DMS 273 (cell line): ENCODE data around the gene CFAP61.
A peak's percentile ranks its signal among the peaks of the same experiment; 100 is the strongest.

Experiments
- DNase-seq: peaks from one replicate; lab custom pipeline; 2025; ENCODE audit not compliant: unreplicated experiment; lab: John Stamatoyannopoulos, UW

Gene CFAP61

DNA sequence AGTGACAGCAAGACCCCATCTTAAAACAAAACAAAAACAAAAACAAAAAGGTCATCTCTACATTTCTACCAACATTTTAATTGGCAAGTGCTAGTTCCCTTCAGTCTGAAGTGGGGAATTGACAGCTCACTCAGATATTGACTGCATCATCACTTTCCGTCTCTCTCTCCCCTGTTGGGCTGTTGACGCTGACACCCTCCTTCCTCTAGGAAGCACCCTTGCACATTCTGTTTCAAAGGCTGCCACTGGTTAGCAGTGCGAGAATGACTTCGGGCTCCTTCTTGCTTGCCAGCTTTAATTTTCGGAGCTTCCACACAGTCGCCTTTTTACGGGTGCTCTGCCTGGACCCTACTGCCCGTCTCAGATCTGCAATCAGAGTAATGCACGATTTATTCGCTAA lies 218.9 kb downstream of the CFAP61 start:
- DNase-seq = no peak

GRCh38 chr20:20272686-20273085 lies 220.4 kb downstream of the CFAP61 start:
- DNase-seq = no peak

DNA sequence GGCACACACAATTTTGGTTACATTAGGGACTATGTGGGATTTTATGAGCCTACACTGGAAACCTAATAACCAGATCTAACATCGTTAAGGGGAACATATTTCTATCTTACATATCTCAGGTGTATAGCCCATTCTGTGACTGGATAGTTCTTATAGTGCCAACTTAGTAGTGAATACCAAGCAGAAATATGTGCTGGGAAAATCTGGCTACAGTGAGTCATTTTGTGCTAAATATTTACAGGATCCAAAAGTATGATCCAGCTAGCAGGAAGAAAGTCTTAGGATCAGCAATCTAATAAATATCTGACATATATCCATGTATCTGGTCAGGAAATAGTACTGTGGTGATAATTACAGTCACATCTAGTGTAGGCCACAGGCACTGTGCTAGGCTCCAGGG lies 221.0 kb downstream of the CFAP61 start:
- no peak for DNase-seq

GRCh38 chr20:20274821-20275220 lies 222.5 kb downstream of the CFAP61 start:
- DNase-seq = no peak

DNA sequence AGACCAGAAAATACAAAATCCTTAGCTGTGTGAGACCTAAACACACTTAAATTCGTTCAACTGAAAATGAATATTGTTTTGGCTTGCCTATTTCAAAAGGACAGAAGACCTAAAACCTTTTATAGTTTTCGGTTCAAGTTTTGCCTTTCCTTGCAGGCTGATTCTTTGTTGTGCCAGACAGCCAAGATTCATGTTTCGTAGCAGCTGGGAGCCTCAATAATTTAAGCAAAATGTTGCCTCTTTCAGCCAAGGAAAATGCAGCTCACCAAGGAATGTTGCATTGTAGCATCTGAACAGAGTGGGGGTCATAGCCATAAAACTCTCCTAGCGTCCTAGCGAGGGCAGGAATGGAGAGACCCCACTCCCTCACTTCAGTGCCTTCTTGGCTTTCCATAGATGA lies 223.3 kb downstream of the CFAP61 start:
- DNase-seq = no peak

GRCh38 chr20:20276811-20277530 lies 224.6 kb downstream of the CFAP61 start:
- DNase-seq = no peak

DNA sequence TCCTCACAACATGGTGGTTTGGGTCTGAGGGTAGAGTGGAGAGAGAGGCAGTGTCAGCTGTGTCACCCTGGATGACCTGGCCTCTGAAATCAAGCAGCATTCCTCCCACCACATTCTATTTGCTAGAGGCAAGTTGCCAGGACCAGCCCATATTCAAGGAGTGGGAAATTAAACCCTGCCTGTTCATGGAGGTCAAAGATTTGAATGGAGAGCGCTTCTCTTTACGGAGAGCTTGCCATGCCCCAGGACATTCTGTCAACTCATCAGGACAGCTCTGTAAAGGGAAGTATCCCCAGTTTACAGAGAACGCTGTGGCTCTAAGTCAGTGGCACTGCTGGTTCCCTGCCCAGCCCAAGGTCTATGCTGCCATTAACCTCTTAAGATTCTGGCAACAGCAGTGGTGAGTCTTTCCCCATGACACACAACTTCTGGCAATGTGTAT lies 225.6 kb downstream of the CFAP61 start:
- peak; percentile 22 for DNase-seq

DNA sequence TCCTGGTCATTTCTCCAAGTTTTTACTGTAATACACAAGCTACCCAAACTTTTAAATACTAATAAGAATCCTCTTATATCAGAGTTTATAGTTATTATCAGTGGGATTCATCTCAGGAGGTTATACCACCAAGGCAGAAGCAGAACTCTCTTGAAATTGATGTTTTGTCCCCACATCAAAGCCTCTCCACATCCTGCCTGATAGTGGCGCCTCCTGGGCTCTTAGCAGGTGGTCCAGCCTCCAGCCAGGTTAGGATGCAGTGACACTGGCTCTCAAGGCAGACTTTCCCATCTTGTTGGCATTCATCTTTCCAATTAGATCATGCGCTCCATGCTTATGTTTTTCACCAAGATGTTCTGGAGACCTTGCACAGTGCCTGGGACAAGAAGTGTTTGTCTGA lies 233.7 kb downstream of the CFAP61 start:
- DNase-seq = no peak

- no peak for DNase-seq
Observed at GRCh38 chr20:20289331-20289730, 237.0 kb downstream of the CFAP61 start.

DNA sequence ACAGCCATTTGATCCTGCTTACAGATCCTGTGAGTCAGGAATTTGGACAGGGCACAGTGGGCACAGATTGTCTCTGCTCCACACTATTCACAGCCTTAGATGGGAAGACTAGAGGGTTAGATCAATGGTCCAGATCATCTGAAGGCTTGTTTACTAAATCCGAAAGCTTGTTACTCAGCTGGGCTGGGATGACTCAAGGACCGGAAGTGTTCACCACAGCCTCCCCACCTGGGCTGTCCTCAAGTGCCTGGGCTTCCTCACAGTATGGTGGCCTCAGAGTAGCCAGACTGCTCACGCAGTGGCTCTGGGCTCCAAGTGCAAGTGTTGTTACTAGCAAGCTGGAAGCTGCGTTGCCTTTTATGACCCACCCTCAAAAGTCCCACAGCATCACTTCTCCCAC lies 240.1 kb downstream of the CFAP61 start:
- DNase-seq = no peak

DNA sequence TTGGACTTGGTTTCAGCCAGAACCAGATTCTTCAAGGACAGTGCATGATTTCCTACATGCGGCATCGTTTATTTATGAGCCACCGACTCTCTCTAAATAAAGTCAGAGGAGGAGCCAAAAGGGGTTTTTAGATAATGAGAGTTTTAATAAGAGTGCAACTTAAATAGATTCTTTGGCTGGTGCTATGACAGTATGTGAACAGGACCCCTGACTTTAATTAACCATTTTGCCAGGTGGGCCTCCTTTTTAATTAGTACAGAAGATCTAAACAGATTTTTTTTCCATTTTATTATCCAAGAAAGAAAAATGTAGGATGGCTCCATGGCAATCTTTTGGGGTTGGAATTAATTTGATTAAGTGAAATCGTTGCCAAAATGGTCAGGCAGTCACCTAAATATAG lies 240.8 kb downstream of the CFAP61 start:
- no peak for DNase-seq

- DNase-seq = no peak
Observed at GRCh38 chr20:20293691-20294385, 241.5 kb downstream of the CFAP61 start.

DNA sequence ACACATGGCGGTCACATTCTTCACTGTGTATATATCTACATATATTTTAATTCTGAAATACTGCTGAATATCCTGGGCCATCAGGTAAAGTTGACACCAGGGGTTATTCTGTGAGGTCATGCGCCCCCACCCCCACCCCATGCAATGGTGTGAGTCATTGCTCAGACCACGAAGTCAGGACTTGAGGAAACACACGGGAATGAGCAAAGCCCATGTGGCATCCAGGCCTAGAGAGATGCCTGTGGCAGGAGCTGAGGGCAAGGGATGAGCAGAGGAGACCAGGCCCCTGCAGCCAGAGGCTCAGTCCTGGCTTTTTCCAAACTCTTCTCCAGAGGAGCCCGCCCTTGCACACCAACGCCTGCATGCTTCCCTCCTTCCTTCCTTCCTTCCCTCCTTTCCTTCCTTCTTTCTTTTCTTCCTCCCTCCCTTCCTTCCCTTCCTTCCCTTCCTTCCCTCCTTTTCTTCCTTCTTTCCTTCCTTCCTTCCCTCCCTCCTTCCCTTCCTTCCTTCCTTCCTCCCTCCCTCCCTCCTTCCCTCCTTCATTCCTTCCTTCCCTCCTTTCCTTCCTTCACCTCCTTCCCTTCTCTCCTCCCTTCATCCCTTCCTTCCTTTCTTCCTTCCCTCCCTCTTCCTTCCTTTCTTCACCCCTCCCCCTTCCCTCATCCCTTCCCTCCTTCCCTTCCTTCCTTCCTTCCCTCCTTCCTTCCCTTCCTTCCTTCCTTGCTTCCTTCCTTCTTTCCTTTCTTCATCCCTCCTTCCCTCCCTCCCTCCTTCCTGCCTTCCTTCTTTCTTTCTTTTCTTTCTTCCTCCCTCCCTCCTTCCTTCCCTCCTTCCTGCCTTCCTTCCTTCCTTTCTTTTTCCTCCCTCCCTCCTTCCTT lies 243.5 kb downstream of the CFAP61 start:
- no peak for DNase-seq

DNA sequence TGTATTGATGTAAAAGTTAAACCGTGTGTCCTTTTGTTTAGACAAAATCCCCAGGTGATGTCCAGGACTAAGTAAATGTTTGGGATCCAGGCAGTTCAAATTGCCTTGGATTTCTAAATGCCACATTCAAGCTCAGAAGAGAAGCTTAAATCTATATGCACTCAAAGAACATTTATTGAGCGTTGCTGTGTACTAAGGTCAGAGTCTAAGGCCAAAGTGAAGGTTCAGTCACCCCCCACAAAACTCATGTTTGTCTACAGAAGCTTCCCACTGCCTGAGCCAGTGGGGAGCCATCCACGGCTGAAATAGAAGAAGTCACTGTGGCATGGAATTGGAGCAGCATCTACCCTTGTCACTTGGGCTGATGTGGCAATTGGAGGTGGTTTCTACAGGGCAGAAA lies 244.8 kb downstream of the CFAP61 start:
- no peak for DNase-seq

DNA sequence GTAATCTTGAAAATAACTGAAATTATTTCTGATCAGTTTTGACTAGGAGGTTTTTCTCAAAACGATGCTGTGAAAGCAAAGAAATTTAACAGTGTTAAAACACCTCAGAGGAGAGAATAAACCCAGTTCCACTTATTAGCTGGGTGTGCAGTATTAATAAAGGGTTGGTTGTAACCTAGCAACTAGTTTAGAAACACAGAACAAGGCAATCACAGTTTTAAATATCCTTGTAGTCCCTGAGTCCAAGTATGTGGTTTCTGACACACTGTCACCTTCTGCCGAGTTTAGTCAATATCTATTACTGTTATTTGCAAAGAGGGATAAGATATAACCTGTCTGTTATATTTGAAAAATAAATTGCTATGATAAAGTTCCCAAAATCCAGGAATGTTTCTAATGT lies 245.4 kb downstream of the CFAP61 start:
- no peak for DNase-seq

- DNase-seq = no peak
Observed at GRCh38 chr20:20299904-20300303, 247.6 kb downstream of the CFAP61 start.

GRCh38 chr20:20303320-20303719 lies 251.0 kb downstream of the CFAP61 start:
- no peak for DNase-seq

DNA sequence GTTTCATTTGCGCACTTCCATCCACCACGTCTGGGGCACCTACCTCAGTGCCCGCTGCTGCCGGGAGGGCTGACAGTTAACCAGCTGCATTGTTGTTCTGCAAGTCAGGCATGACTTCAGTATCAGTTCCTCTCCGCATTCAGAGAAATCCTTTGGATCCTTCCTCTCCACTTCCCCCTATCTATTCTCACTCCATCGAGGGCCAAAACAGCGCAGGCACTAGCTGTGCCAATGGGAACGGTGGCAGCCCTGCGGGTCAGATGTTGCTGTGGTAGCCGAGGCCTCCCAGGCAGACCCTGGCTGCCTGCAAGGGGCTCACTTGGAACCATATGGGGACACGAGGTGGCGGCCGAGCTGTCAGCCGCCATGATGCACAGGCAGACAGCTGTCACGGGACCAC lies 251.4 kb downstream of the CFAP61 start:
- DNase-seq = no peak

- DNase-seq = no peak
Observed at GRCh38 chr20:20304942-20305341, 252.6 kb downstream of the CFAP61 start.

DNA sequence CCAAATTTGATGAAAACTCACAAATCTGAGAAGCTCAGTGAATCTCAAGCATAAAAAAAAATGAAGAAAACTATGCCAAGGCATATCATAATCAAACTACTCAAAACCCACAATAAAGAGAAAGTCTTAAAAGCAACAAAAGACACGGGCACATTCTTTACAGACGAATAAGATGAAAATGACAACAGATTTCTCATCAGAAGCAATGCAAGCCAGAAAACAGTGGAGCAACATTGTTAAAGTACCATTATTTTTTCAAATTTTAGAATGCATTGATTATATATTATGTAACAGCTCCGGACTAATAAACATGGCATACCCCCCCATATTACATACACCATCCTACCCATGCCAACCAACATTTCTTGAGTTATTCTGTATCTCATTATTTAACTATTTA lies 260.2 kb downstream of the CFAP61 start:
- no peak for DNase-seq

DNA sequence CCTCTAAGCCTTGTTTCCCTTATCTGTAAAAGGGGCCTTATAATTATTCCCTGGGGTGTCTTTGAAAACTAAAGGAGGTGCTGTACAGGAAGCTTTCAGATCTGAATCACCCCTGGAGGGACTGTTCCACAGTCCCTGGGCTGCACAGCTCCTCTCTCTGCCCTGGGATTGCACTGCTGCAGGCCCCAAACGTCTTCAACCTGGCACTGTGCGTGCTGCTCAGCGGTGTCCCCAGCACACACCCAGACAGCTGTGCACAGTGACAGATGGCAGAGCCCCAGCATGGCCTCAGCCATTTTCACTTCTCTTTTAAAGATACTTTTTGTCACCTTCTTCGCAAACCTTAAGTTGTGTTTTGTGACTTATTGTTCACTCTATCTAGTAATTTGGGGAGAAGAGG lies 264.9 kb downstream of the CFAP61 start:
- DNase-seq = peak; percentile 84
